Panc1 (cell line): ENCODE data around the gene NHS. TPM values are rescaled to one million over a fixed set of nuclear protein-coding genes. Genes with fewer than 3 reads are reported as not detected.

Experiments used
- ATAC-seq: fragments of 200-7000 bp; cut with Tn5 transposase; 2 replicates; pipeline ENCODE4 v1.9.1; 2020; ENCODE audit warnings: mild to moderate bottlenecking, moderate library complexity
- BruUV-seq: library from RNA; stranded (reverse); fragments of 400-500 nt; replicated peaks from 2 replicates; lab custom pipeline; 2021; lab: Mats Ljungman, UMichigan
- CTCF ChIA-PET: fragments of 300-600 bp; sonication (Branson Sonifier 250); formaldehyde crosslinking; loops from one replicate; lab custom pipeline; 2022; ENCODE audit warnings: antibody characterized with exemption; lab: Charles Lee
- POLR2A ChIA-PET: fragments of 300-600 bp; sonication (Branson Sonifier 250); formaldehyde crosslinking; loops from one replicate; lab custom pipeline; 2022; ENCODE audit warnings: antibody characterized with exemption; lab: Charles Lee
- DNase-seq: peaks from one replicate; pipeline ENCODE4 v3.0.0-alpha.2; 2010; ENCODE audit warnings: low read depth, low spot score
- H3K27ac ChIP-seq: 2 replicates; pipeline ENCODE4 v1.5.1; 2011; ENCODE audit warnings: mild to moderate bottlenecking, low read length, inconsistent platforms
- H3K27me3 ChIP-seq: fragments of 200-500 bp; sonication (Bioruptor generic); 2 replicates; pipeline ENCODE4 v1.6.0; 2014; ENCODE audit warnings: low read length, inconsistent platforms; ENCODE audit not compliant: control insufficient read depth, insufficient read depth
- H3K36me3 ChIP-seq: fragments of 200-500 bp; sonication (Bioruptor generic); 2 replicates; pipeline ENCODE4 v1.5.1; 2014; ENCODE audit warnings: inconsistent platforms, mild to moderate bottlenecking, low read length, moderate library complexity; ENCODE audit not compliant: control insufficient read depth, insufficient read depth
- H3K4me1 ChIP-seq: 2 replicates; pipeline ENCODE4 v1.5.1; 2011; ENCODE audit warnings: inconsistent platforms, mild to moderate bottlenecking, low read length, moderate library complexity; ENCODE audit not compliant: control insufficient read depth, insufficient read depth
- H3K4me3 ChIP-seq, 2 experiments: 2 replicates each; pipeline ENCODE4 v1.5.1; 2011 to 2012; ENCODE audit warnings: low read depth in 2 of 2, low read length in 2 of 2, mild to moderate bottlenecking in 2 of 2, inconsistent platforms in 1 of 2, moderate library complexity in 1 of 2
- H3K9me3 ChIP-seq: fragments of 200-500 bp; sonication (Bioruptor generic); 2 replicates; pipeline ENCODE4 v1.5.1; 2014; ENCODE audit warnings: low read depth, mild to moderate bottlenecking, inconsistent platforms, low read length, moderate library complexity; ENCODE audit not compliant: control insufficient read depth, insufficient read depth
- POLR2AphosphoS5 ChIP-seq: IDR thresholded peaks from 2 replicates; pipeline ENCODE4 v1.6.1; 2012; ENCODE audit warnings: mild to moderate bottlenecking, low read depth, low read length, moderate library complexity
- REST ChIP-seq, 2 experiments: IDR thresholded peaks; 2 replicates each; pipeline ENCODE4 v1.6.1; 2011 to 2012; ENCODE audit warnings: low read depth in 2 of 2, control low read depth in 1 of 2, low read length in 1 of 2, mild to moderate bottlenecking in 1 of 2, moderate library complexity in 1 of 2; ENCODE audit not compliant: insufficient read depth in 1 of 2
- SIN3A ChIP-seq: IDR thresholded peaks from 2 replicates; pipeline ENCODE4 v1.6.1; 2012; ENCODE audit warnings: low read depth, mild to moderate bottlenecking, low read length, moderate library complexity, borderline replicate concordance; ENCODE audit not compliant: insufficient read depth
- TCF7L2 ChIP-seq: IDR thresholded peaks from 2 replicates; pipeline ENCODE4 v1.6.1; 2011; ENCODE audit warnings: mild to moderate bottlenecking, low read depth, low read length, inconsistent platforms
- in situ Hi-C: cut with HindIII; loops from 2 replicates; pipeline ENCODE4 v1.10.0; 2016; ENCODE audit warnings: low sequenced_read_pairs, low pct_unique_long_range_greater_than_20kb
- intact Hi-C: fragments of 100-400 bp; cut with micrococcal nuclease; formaldehyde crosslinking; loops from one replicate; pipeline ENCODE4 v1.10.0; 2022; ENCODE audit not compliant: unreplicated experiment
- total RNA-seq: library from RNA; stranded (reverse); gene quantifications from one replicate; pipeline ENCODE4 v1.2.1, GENCODE V29; 2021; ENCODE audit not compliant: unreplicated experiment
- TF ChIP-seq, protein P1 (sequence below): fragments of 450-650 bp; IDR thresholded peaks from 2 replicates; pipeline ENCODE4 v1.5.1; 2017; ENCODE audit warnings: mild to moderate bottlenecking

Gene NHS
- total RNA-seq, 1 experiment from 2014 or later: 0.80 TPM

GRCh38 chrX:17613979-17614588, 239.1 kb downstream of the NHS start:
- DNase-seq (no peak), ATAC-seq (no peak)
- H3K9me3 ChIP-seq: no peaks in the 10 kb centered on the region
- TF ChIP-seq SIN3A (no peak), POLR2AphosphoS5 (no peak), TCF7L2 (no peak)
- TF ChIP-seq, protein P1, sequence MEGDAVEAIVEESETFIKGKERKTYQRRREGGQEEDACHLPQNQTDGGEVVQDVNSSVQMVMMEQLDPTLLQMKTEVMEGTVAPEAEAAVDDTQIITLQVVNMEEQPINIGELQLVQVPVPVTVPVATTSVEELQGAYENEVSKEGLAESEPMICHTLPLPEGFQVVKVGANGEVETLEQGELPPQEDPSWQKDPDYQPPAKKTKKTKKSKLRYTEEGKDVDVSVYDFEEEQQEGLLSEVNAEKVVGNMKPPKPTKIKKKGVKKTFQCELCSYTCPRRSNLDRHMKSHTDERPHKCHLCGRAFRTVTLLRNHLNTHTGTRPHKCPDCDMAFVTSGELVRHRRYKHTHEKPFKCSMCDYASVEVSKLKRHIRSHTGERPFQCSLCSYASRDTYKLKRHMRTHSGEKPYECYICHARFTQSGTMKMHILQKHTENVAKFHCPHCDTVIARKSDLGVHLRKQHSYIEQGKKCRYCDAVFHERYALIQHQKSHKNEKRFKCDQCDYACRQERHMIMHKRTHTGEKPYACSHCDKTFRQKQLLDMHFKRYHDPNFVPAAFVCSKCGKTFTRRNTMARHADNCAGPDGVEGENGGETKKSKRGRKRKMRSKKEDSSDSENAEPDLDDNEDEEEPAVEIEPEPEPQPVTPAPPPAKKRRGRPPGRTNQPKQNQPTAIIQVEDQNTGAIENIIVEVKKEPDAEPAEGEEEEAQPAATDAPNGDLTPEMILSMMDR: no peak
- intact Hi-C loops: no loop called here
- no TSS peak for BruUV-seq
- no peak overlapping the region for H3K27ac ChIP-seq
- POLR2A ChIA-PET: no interaction called here
- in situ Hi-C loops: no loop called here
- H3K4me1 ChIP-seq: no peaks in the 10 kb centered on the region
- no peaks in the 10 kb centered on the region for H3K27me3 ChIP-seq
- no peak overlapping the region for H3K4me3 ChIP-seq
- CTCF ChIA-PET: no interaction called here
- no peaks in the 10 kb centered on the region for H3K36me3 ChIP-seq

DNA sequence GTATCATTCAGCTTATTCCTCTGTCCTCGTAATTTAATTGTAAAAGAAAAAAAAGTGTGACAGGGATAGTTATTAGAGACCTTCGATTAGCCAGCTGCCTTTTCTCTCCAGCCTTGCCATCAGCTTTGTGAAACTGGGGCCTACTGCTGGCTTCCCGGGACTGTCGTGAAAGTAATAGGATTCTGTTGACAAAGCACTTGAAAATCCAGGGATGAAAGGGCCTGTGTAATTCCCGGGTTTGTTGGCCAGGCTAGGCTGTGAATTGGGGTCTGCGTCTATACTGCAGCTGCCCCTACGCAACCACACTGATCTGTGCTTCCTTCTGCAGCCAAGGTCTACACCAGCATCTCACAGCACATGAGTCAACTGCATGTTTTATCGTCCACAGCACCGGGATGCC, 241.9 kb downstream of the NHS start:
- intact Hi-C loops (no loop called here), in situ Hi-C loops (no loop called here)
- Histone ChIP-seq H3K36me3 (no peaks in the 10 kb centered on the region), H3K27ac (no peak overlapping the region), H3K27me3 (no peaks in the 10 kb centered on the region), H3K4me1 (no peaks in the 10 kb centered on the region), H3K4me3 (no peak overlapping the region), H3K9me3 (no peaks in the 10 kb centered on the region)
- TF ChIP-seq POLR2AphosphoS5 (no peak), REST (IDR thresholded peaks at IDR 0.05; ENCODE audit: insufficient read depth in 1 of 2, low read depth in 2 of 2, low read length in 1 of 2) (no peak), TCF7L2 (no peak), SIN3A (no peak)
- TF ChIP-seq, protein P1: no peak
- ATAC-seq (no peak), DNase-seq (no peak)
- no TSS peak for BruUV-seq
- POLR2A ChIA-PET: no interaction called here
- CTCF ChIA-PET: no interaction called here
